ENCODE data around the gene HES2. TPM values are rescaled to one million over a fixed set of nuclear protein-coding genes. Genes with fewer than 3 reads are reported as not detected.
A peak's percentile ranks its signal among the peaks of the same experiment; 100 is the strongest.
"Not testable (repeated sequence)": the region's sequence is repeated elsewhere in the genome, so short reads cannot be mapped to it uniquely, and the experiment has no call there.

HES2 gene
- total RNA-seq, 1 donor from 2014 or later: 0.26 TPM

- intact Hi-C loops (cut with micrococcal nuclease): loop anchor here (2.0 to 5.0 kb wide), 2 partner anchors 39 to 142 kb away; partner anchors contain the start of genes ESPN and KLHL21
- Mint-ChIP-seq H3K4me1 (peaks cover 51% of the 10 kb centered on the region), H3K9me3 (no peaks in the 10 kb centered on the region), H3K27ac (peak overlapping the region; percentile 95), H3K4me3 (peak overlapping the region; percentile 80), H3K36me3 (ENCODE audit: low read depth) (peaks cover 40% of the 10 kb centered on the region), H3K27me3 (peaks cover 13% of the 10 kb centered on the region)
- DNase-seq: no peak
These were observed 41.4 kb upstream of the HES2 start for GRCh38 chr1:6461051-6461530.

GRCh38 chr1:6460301-6461050 lies 40.8 kb upstream of the HES2 start:
- Mint-ChIP-seq H3K36me3 (ENCODE audit: low read depth) (peaks cover 40% of the 10 kb centered on the region), H3K27me3 (peaks cover 16% of the 10 kb centered on the region), H3K27ac (peak overlapping the region; percentile 95), H3K4me3 (peak overlapping the region; percentile 80), H3K4me1 (peaks cover 51% of the 10 kb centered on the region), H3K9me3 (no peaks in the 10 kb centered on the region)
- peak; percentile 97 for DNase-seq
- intact Hi-C loops (cut with micrococcal nuclease): loop anchor here (2.0 to 5.0 kb wide), 2 partner anchors 38 to 142 kb away; partner anchors contain the start of genes ESPN and KLHL21

GRCh38 chr1:6459850-6460265 lies 40.1 kb upstream of the HES2 start:
- Mint-ChIP-seq H3K9me3 (no peaks in the 10 kb centered on the region), H3K4me1 (peaks cover 51% of the 10 kb centered on the region), H3K27me3 (peaks cover 16% of the 10 kb centered on the region), H3K4me3 (peak overlapping the region; percentile 80), H3K36me3 (ENCODE audit: low read depth) (peaks cover 38% of the 10 kb centered on the region), H3K27ac (peak overlapping the region; percentile 95)
- peak; percentile 86 for DNase-seq
- intact Hi-C loops (cut with micrococcal nuclease): loop anchor here (2.0 to 5.0 kb wide), 2 partner anchors 38 to 143 kb away; partner anchors contain the start of genes ESPN and KLHL21

GRCh38 chr1:6456800-6457466 lies 37.2 kb upstream of the HES2 start:
- Mint-ChIP-seq H3K27ac (no peak overlapping the region), H3K9me3 (no peaks in the 10 kb centered on the region), H3K4me1 (peaks cover 34% of the 10 kb centered on the region), H3K36me3 (ENCODE audit: low read depth) (peaks cover 18% of the 10 kb centered on the region), H3K27me3 (peaks cover 29% of the 10 kb centered on the region), H3K4me3 (no peak overlapping the region)
- intact Hi-C loops (cut with micrococcal nuclease): no loop called here
- no peak for DNase-seq

- H3K36me3 Mint-ChIP-seq (ENCODE audit: low read depth); intact Hi-C loops (cut with micrococcal nuclease); DNase-seq; H3K9me3 Mint-ChIP-seq; H3K27ac Mint-ChIP-seq: not testable (repeated sequence)
- peaks cover 27% of the 10 kb centered on the region for H3K4me1 Mint-ChIP-seq
- H3K4me3 Mint-ChIP-seq: peak overlapping the region; percentile 43
- peaks cover 32% of the 10 kb centered on the region for H3K27me3 Mint-ChIP-seq
These were observed 36.2 kb upstream of the HES2 start for GRCh38 chr1:6455752-6456520.

GRCh38 chr1:6454856-6455751 lies 35.4 kb upstream of the HES2 start:
- H3K4me1 Mint-ChIP-seq: peaks cover 20% of the 10 kb centered on the region
- DNase-seq: peak; percentile 81
- intact Hi-C loops (cut with micrococcal nuclease): no loop called here
- no peak overlapping the region for H3K27ac Mint-ChIP-seq
- H3K36me3 Mint-ChIP-seq (ENCODE audit: low read depth): peaks cover 2% of the 10 kb centered on the region
- peaks cover 40% of the 10 kb centered on the region for H3K27me3 Mint-ChIP-seq
- H3K9me3 Mint-ChIP-seq: no peaks in the 10 kb centered on the region
- peak overlapping the region; percentile 43 for H3K4me3 Mint-ChIP-seq

- H3K9me3 Mint-ChIP-seq; intact Hi-C loops (cut with micrococcal nuclease); H3K4me3 Mint-ChIP-seq; H3K36me3 Mint-ChIP-seq (ENCODE audit: low read depth); H3K27ac Mint-ChIP-seq: not testable (repeated sequence)
- peaks cover 48% of the 10 kb centered on the region for H3K27me3 Mint-ChIP-seq
- peak; percentile 71 for DNase-seq
- H3K4me1 Mint-ChIP-seq: peaks cover 21% of the 10 kb centered on the region
These were observed 34.5 kb upstream of the HES2 start for GRCh38 chr1:6453895-6454855.

GRCh38 chr1:6450943-6451373 lies 31.2 kb upstream of the HES2 start:
- Mint-ChIP-seq H3K4me3 (no peak overlapping the region), H3K27me3 (peaks cover 49% of the 10 kb centered on the region), H3K4me1 (peaks cover 18% of the 10 kb centered on the region), H3K9me3 (no peaks in the 10 kb centered on the region), H3K36me3 (ENCODE audit: low read depth) (peaks cover 2% of the 10 kb centered on the region), H3K27ac (no peak overlapping the region)
- intact Hi-C loops (cut with micrococcal nuclease): no loop called here
- DNase-seq: no peak

- intact Hi-C loops (cut with micrococcal nuclease); H3K9me3 Mint-ChIP-seq; DNase-seq; H3K4me3 Mint-ChIP-seq; H3K36me3 Mint-ChIP-seq (ENCODE audit: low read depth); H3K27ac Mint-ChIP-seq: not testable (repeated sequence)
- H3K4me1 Mint-ChIP-seq: peaks cover 18% of the 10 kb centered on the region
- H3K27me3 Mint-ChIP-seq: peaks cover 49% of the 10 kb centered on the region
These were observed 30.8 kb upstream of the HES2 start for GRCh38 chr1:6450486-6450885.

- H3K9me3 Mint-ChIP-seq: no peaks in the 10 kb centered on the region
- no peak for DNase-seq
- H3K27ac Mint-ChIP-seq: no peak overlapping the region
- H3K4me3 Mint-ChIP-seq: no peak overlapping the region
- H3K4me1 Mint-ChIP-seq: peaks cover 18% of the 10 kb centered on the region
- peaks cover 50% of the 10 kb centered on the region for H3K27me3 Mint-ChIP-seq
- intact Hi-C loops (cut with micrococcal nuclease): no loop called here
- peaks cover 2% of the 10 kb centered on the region for H3K36me3 Mint-ChIP-seq (ENCODE audit: low read depth)
These were observed 30.3 kb upstream of the HES2 start for GRCh38 chr1:6450005-6450450.

GRCh38 chr1:6448749-6449631 lies 29.3 kb upstream of the HES2 start:
- intact Hi-C loops (cut with micrococcal nuclease): no loop called here
- peaks cover 51% of the 10 kb centered on the region for H3K27me3 Mint-ChIP-seq
- H3K9me3 Mint-ChIP-seq: no peaks in the 10 kb centered on the region
- H3K4me3 Mint-ChIP-seq: peak overlapping the region; percentile 64
- peaks cover 2% of the 10 kb centered on the region for H3K36me3 Mint-ChIP-seq (ENCODE audit: low read depth)
- peaks cover 18% of the 10 kb centered on the region for H3K4me1 Mint-ChIP-seq
- peak; percentile 76 for DNase-seq
- peak overlapping the region; percentile 20 for H3K27ac Mint-ChIP-seq
